GM12872 (cell line): ENCODE measurements around the gene MYLK2.

ENCODE experiments used
- TF ChIP-seq, protein P1 (sequence below): IDR thresholded peaks from 3 replicates; pipeline ENCODE4 v1.5.1; 2011; ENCODE audit warnings: low read depth, mild to moderate bottlenecking, low read length, moderate library complexity; ENCODE audit not compliant: insufficient read depth

The MYLK2 gene

DNA sequence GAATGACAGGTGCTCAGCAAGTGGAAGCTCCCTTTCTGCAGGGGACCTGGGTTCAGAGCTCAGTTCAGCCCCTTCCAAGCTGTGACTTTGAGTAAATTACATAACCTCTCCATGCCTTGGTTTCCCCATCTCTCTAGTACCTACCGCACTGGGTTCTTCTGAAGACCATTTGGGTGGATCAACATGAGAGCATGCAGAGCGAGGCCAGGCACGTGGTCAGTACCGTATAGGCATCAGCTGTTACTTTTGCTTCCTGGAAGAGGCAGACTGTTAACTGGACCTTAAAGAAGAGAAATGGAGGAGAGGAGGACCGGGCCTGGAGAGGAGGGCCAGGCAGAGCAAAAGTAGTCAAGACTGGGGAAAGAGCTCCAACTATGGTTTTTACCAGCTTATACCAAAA is 1.7 kb upstream of the MYLK2 start:
- TF ChIP-seq, protein P1, sequence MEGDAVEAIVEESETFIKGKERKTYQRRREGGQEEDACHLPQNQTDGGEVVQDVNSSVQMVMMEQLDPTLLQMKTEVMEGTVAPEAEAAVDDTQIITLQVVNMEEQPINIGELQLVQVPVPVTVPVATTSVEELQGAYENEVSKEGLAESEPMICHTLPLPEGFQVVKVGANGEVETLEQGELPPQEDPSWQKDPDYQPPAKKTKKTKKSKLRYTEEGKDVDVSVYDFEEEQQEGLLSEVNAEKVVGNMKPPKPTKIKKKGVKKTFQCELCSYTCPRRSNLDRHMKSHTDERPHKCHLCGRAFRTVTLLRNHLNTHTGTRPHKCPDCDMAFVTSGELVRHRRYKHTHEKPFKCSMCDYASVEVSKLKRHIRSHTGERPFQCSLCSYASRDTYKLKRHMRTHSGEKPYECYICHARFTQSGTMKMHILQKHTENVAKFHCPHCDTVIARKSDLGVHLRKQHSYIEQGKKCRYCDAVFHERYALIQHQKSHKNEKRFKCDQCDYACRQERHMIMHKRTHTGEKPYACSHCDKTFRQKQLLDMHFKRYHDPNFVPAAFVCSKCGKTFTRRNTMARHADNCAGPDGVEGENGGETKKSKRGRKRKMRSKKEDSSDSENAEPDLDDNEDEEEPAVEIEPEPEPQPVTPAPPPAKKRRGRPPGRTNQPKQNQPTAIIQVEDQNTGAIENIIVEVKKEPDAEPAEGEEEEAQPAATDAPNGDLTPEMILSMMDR, result no peak

DNA sequence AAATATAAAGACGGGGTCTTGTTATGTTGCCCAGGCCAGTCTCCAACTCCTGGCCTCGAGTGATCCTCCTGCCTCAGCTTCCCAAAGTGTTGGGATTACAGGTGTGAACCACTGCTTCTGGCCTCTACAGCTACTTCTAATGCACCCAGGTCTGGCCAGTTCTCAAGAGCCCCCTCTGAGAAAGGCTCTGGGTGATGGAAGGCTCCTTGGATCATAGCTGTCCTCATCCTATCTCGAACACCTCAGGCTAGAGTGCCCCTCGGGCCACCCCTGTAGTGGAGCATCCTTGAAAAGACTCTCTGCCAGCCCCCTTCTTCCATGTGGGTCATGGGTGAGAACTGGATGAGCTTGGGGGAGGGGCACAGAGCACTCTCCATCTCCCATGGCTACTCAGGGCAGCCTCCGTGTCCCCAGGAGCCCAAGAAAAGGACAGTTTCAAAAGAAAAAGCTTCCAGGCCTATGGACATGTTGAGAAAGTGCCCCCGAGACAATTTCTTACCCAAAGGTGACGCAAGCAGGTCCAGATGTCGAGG is 714 bp upstream of the MYLK2 start:
- TF ChIP-seq, protein P1, result no peak

DNA sequence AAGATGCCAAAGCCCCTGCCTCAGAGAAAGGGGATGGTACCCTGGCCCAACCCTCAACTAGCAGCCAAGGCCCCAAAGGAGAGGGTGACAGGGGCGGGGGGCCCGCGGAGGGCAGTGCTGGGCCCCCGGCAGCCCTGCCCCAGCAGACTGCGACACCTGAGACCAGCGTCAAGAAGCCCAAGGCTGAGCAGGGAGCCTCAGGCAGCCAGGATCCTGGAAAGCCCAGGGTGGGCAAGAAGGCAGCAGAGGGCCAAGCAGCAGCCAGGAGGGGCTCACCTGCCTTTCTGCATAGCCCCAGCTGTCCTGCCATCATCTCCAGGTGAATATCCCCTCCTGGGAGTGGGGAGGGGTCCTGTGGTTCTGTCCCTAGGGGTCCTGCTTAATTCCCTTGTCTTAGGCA is 1.1 kb downstream of the MYLK2 start:
- TF ChIP-seq, protein P1, result no peak

DNA sequence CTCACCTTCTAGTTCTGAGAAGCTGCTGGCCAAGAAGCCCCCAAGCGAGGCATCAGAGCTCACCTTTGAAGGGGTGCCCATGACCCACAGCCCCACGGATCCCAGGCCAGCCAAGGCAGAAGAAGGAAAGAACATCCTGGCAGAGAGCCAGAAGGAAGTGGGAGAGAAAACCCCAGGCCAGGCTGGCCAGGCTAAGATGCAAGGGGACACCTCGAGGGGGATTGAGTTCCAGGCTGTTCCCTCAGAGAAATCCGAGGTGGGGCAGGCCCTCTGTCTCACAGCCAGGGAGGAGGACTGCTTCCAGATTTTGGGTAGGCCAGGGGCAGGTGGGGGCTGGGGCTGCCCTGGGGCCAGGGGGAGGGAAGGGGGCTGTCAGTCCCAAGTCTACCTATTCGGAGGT is 2.3 kb downstream of the MYLK2 start:
- TF ChIP-seq, protein P1, result no peak

DNA sequence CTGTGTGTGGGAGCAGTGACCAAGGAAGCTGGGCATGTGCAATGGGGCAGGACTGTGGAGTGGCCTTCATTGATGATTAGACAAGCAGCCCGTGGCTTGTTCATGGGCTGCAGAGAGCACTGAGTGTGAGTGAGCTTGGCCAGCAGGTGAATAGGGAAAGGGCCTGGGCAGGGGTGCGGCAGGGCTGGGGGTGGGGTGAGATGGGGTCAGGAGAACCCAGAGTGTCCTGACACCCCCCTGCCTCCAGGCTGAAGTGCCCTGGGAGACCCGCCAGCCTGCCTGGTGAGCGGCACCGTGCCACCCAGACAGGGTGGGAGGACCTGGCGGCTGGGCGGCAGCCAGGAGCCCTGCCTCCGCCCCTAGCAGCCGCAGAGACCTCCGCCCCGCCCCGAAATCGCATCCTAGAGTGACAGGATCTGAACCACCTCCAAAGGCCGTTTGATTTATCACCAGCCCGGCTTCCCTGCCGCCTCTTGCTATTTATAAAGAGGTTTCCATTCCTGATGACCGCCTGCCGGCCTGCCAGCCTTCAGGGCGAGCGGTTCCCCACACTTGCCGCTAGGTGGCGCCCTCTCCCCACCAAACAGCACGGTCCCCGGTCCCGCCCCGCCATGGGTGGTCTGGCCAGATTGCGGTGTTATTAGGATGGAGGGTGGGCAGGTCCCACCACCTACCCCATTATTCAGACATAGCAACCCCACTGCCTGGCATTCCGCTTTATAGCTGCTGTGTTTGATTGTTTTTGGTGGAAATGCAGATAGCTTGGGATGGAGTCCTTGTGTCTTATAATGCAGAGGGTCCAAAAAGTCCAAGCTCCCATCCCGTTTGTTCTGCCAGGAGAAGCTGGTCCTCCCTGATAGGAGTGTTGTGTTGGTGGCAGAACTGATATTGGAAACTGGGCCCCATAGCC is 3.5 kb downstream of the MYLK2 start:
- TF ChIP-seq, protein P1, result peak; percentile 93

DNA sequence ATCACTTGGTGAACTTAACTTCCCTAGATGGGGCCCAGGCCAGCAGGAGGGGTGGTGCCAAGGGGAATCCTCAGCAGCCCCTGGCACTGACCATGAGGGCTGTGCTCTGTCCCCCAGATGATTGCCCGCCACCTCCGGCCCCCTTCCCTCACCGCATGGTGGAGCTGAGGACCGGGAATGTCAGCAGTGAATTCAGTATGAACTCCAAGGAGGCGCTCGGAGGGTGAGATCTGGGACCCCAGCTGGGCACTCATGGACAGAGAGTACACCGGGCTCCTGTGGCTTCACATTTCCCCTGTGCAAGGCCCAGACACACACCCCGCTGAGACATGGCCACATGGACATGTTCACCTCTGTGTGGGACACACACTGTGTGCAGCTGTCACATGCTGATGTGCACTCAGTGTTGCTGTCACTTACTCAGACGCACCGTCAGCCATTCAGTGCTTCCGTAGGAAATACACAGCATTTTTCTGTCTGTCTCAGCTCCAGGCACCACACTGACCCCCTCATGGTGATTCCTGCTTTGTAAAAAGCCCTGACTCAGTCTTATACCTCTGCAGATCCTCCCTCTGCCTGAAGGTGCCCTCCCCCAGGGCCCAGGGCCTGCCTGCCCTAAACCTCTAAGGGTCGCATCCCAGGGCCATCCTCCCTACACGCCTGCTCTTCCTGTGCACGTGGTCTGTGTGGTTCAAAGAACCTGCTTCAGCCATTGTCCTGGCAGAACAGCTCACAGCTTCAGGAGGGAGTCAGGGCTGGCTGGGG is 4.4 kb downstream of the MYLK2 start:
- TF ChIP-seq, protein P1, result no peak

DNA sequence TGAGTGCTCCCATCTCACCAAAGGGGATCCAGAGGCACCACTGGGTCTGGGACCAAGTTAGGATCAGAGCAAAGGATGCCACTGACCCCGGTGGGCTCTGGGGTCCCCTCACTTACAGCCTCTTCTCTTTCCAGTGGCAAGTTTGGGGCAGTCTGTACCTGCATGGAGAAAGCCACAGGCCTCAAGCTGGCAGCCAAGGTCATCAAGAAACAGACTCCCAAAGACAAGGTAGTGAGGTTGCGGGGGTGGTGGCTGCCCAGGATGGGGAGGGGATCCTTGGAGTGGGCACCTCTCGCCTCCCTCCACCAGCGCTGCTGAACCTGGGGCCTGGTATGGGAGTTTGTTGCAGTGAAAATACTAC is 4.9 kb downstream of the MYLK2 start:
- TF ChIP-seq, protein P1, result no peak
